Parathyroid adenoma (tissue), 2 donors: Measurements from ENCODE around the gene CABCOCO1.

ENCODE experiments used
- H2AFZ ChIP-seq: fragments of 300-600 bp; sonication (generic); one replicate; pipeline ENCODE4 v1.7.0; 2017; ENCODE audit warnings: antibody characterized with exemption, mild to moderate bottlenecking
- H3K27ac ChIP-seq: fragments of 300-600 bp; sonication (generic); one replicate; pipeline ENCODE4 v1.7.0; 2017
- H3K27me3 ChIP-seq: fragments of 300-600 bp; sonication (generic); one replicate; pipeline ENCODE4 v1.7.0; 2017; ENCODE audit warnings: low read length; ENCODE audit not compliant: control insufficient read depth, insufficient read depth
- H3K36me3 ChIP-seq: fragments of 300-600 bp; sonication (generic); one replicate; pipeline ENCODE4 v1.7.0; 2017; ENCODE audit warnings: low read length; ENCODE audit not compliant: control insufficient read depth, insufficient read depth
- H3K4me1 ChIP-seq: fragments of 300-600 bp; sonication (generic); one replicate; pipeline ENCODE4 v1.7.0; 2017; ENCODE audit warnings: control low read depth
- H3K4me2 ChIP-seq: fragments of 300-600 bp; sonication (generic); one replicate; pipeline ENCODE4 v1.7.0; 2017; ENCODE audit warnings: low read length
- H3K4me3 ChIP-seq: fragments of 300-600 bp; sonication (generic); one replicate; pipeline ENCODE4 v1.7.0; 2017; ENCODE audit warnings: low read depth, low read length
- H3K79me2 ChIP-seq: fragments of 300-600 bp; sonication (generic); one replicate; pipeline ENCODE4 v1.7.0; 2017; ENCODE audit warnings: control low read depth
- H3K9ac ChIP-seq: fragments of 300-600 bp; sonication (generic); one replicate; pipeline ENCODE4 v1.7.0; 2017; ENCODE audit warnings: mild to moderate bottlenecking
- H3K9me3 ChIP-seq: fragments of 300-600 bp; sonication (generic); one replicate; pipeline ENCODE4 v1.7.0; 2017; ENCODE audit warnings: low read length; ENCODE audit not compliant: control insufficient read depth
- TF ChIP-seq, protein P1 (sequence below): fragments of 300-600 bp; sonication (generic); IDR thresholded peaks from one replicate; pipeline ENCODE4 v1.7.0; 2017; ENCODE audit warnings: antibody characterized with exemption, mild to moderate bottlenecking
- donor health status: primary hyperparathyroidism.

The CABCOCO1 gene

GRCh38 chr10:61627266-61627665 lies 35.5 kb upstream of the CABCOCO1 start:
- no peak overlapping the region for H3K27ac ChIP-seq
- no peaks in the 10 kb centered on the region for H3K9me3 ChIP-seq
- no peak overlapping the region for H3K9ac ChIP-seq
- H3K27me3 ChIP-seq: no peaks in the 10 kb centered on the region
- TF ChIP-seq, protein P1, sequence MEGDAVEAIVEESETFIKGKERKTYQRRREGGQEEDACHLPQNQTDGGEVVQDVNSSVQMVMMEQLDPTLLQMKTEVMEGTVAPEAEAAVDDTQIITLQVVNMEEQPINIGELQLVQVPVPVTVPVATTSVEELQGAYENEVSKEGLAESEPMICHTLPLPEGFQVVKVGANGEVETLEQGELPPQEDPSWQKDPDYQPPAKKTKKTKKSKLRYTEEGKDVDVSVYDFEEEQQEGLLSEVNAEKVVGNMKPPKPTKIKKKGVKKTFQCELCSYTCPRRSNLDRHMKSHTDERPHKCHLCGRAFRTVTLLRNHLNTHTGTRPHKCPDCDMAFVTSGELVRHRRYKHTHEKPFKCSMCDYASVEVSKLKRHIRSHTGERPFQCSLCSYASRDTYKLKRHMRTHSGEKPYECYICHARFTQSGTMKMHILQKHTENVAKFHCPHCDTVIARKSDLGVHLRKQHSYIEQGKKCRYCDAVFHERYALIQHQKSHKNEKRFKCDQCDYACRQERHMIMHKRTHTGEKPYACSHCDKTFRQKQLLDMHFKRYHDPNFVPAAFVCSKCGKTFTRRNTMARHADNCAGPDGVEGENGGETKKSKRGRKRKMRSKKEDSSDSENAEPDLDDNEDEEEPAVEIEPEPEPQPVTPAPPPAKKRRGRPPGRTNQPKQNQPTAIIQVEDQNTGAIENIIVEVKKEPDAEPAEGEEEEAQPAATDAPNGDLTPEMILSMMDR: no peak
- no peaks in the 10 kb centered on the region for H3K4me1 ChIP-seq
- no peak overlapping the region for H3K4me2 ChIP-seq
- no peaks in the 10 kb centered on the region for H3K79me2 ChIP-seq
- no peak overlapping the region for H3K4me3 ChIP-seq
- H2AFZ ChIP-seq: no peak overlapping the region
- H3K36me3 ChIP-seq: no peaks in the 10 kb centered on the region

DNA sequence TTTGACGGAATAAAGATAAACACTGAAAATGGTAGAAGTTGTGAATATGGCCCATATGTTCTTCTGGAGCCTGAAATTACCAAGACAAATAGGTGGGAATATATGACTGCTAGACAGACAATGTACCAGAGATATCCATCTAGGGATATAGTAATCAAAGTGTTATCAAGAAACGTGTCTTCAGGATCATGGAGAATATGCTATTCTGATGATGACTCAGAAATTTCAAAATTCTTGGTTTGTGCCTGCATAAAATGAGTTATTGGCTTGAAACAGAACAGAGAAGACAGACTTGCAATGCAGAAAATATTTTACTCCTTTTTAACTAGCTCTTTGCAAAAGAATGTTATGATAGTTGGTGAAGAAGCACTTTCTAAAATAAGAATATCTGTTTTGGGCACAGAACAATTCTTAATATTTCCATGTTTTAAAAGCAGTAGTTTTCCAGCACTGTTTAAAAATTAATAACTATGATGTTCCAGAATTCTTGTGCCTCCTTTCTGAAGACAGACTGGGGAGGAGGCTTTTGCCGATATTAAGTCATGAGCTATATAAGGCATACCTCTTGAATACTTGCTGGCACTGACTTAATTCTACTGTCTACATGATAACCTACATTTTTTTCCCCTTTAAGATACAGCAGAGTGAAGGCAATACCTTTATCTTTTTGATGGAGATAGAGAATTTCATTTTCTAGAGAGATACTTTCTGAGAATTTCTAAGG lies 34.4 kb upstream of the CABCOCO1 start:
- TF ChIP-seq, protein P1: no peak
- Histone ChIP-seq H3K27me3 (no peaks in the 10 kb centered on the region), H3K79me2 (no peaks in the 10 kb centered on the region), H3K4me2 (no peak overlapping the region), H3K27ac (no peak overlapping the region), H3K36me3 (no peaks in the 10 kb centered on the region), H2AFZ (no peak overlapping the region), H3K4me3 (no peak overlapping the region), H3K4me1 (no peaks in the 10 kb centered on the region), H3K9ac (no peak overlapping the region), H3K9me3 (no peaks in the 10 kb centered on the region)

DNA sequence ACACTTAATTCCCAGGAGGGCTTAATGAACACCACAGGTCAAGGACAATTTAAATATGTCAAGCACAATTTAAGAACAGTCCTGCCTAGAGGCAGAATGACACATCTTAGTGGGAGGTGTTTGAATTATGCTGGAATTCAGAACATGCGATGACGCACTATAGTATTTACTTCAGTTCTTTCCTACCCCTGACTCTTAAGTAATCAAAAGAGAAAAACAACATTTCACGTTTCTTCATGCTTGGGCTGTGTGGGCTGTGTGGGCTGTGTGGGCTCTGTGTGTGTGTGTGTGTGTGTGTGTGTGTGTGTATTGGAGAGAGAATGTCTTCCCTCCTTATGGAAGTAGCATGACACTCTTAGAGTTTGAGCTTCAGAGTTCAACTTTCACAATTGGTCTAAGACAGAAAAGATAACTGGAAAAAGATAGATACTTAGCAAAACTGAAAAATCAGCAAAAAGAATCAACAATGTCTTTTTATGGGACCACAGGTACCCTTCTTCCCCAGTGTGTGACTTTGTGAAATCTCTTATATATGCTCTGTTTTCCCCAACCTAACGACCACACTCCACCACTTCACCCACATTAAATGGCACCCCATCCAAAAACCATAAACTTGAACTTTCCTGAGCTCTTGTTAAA lies 33.7 kb upstream of the CABCOCO1 start:
- TF ChIP-seq, protein P1: no peak
- H3K27ac ChIP-seq: no peak overlapping the region
- H3K9me3 ChIP-seq: no peaks in the 10 kb centered on the region

GRCh38 chr10:61629576-61629975 lies 33.2 kb upstream of the CABCOCO1 start:
- no peaks in the 10 kb centered on the region for H3K27me3 ChIP-seq
- TF ChIP-seq, protein P1: no peak
- no peak overlapping the region for H3K4me3 ChIP-seq
- H3K27ac ChIP-seq: no peak overlapping the region
- H3K36me3 ChIP-seq: no peaks in the 10 kb centered on the region
- no peaks in the 10 kb centered on the region for H3K4me1 ChIP-seq
- H2AFZ ChIP-seq: no peak overlapping the region
- no peaks in the 10 kb centered on the region for H3K79me2 ChIP-seq
- H3K9me3 ChIP-seq: no peaks in the 10 kb centered on the region
- H3K4me2 ChIP-seq: no peak overlapping the region
- H3K9ac ChIP-seq: no peak overlapping the region

More for the DNA sequence above, 33.7 kb upstream of the CABCOCO1 start:
- Histone ChIP-seq H3K79me2 (no peaks in the 10 kb centered on the region), H3K4me2 (no peak overlapping the region), H3K36me3 (no peaks in the 10 kb centered on the region), H3K4me3 (no peak overlapping the region), H3K9ac (no peak overlapping the region), H2AFZ (no peak overlapping the region), H3K27me3 (no peaks in the 10 kb centered on the region), H3K4me1 (no peaks in the 10 kb centered on the region)
